GM12878 (cell line): ENCODE measurements around the gene RNASE12.
"Not testable (repeated sequence)": the region's sequence is repeated elsewhere in the genome, so short reads cannot be mapped to it uniquely, and the experiment has no call there.

Experiments used
- EP300 ChIP-seq, 2 experiments: fragments of 150-350 bp in 1 of 2; IDR thresholded peaks; 2 replicates each; pipeline ENCODE4 v1.6.1; 2011 to 2012; ENCODE audit warnings: low read depth in 2 of 2, low read length in 2 of 2, borderline replicate concordance in 1 of 2, improper control_type of control experiment in 1 of 2, inconsistent platforms in 1 of 2; ENCODE audit not compliant: control insufficient read depth in 1 of 2
- POLR2A ChIP-seq: IDR thresholded peaks from 2 replicates; pipeline ENCODE4 v1.6.1; 2011; ENCODE audit warnings: low read depth, mild to moderate bottlenecking, low read length
- TCF12 ChIP-seq: IDR thresholded peaks from 2 replicates; pipeline ENCODE4 v1.6.1; 2011; ENCODE audit warnings: low read depth, mild to moderate bottlenecking, low read length
- TF ChIP-seq, protein P1 (sequence below), 3 experiments: IDR thresholded peaks in 2 of 3; conservative IDR thresholded peaks in 1 of 3; 2 replicates each; pipeline ENCODE4 v1.5.1; 2011; ENCODE audit warnings: low read depth in 3 of 3, low read length in 3 of 3, mild to moderate bottlenecking in 3 of 3, control low read depth in 2 of 3, moderate library complexity in 2 of 3, inconsistent platforms in 1 of 3, mixed read lengths in 1 of 3; ENCODE audit not compliant: control insufficient read depth in 2 of 3, insufficient read depth in 1 of 3; ENCODE audit errors: extremely low read depth in 1 of 3

DNA sequence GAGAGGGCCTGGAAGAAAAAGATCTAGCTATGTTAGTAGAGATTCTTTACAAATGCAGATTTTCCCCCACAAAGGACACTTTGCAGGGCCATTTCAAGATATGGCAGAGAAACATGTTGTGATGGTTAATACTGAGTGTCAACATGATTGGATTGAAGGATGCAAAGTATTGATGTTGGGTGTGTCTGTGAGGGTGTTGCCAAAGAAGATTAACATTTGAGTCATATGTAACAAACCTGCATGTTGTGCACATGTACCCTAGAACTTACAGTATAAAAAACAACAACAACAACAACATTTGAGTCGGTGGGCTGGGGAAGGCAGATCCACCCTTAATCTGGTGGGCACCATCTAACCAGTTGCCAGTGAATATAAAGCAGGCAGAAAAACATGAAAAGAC, 24.0 kb downstream of the RNASE12 start:
- not testable (repeated sequence) for TF ChIP-seq POLR2A; TCF12; EP300 (IDR thresholded peaks at IDR 0.05; ENCODE audit: borderline replicate concordance in 1 of 2, control insufficient read depth in 1 of 2, low read depth in 2 of 2, low read length in 2 of 2)
- TF ChIP-seq, protein P1, sequence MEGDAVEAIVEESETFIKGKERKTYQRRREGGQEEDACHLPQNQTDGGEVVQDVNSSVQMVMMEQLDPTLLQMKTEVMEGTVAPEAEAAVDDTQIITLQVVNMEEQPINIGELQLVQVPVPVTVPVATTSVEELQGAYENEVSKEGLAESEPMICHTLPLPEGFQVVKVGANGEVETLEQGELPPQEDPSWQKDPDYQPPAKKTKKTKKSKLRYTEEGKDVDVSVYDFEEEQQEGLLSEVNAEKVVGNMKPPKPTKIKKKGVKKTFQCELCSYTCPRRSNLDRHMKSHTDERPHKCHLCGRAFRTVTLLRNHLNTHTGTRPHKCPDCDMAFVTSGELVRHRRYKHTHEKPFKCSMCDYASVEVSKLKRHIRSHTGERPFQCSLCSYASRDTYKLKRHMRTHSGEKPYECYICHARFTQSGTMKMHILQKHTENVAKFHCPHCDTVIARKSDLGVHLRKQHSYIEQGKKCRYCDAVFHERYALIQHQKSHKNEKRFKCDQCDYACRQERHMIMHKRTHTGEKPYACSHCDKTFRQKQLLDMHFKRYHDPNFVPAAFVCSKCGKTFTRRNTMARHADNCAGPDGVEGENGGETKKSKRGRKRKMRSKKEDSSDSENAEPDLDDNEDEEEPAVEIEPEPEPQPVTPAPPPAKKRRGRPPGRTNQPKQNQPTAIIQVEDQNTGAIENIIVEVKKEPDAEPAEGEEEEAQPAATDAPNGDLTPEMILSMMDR (IDR thresholded peaks at IDR 0.05 in 2 of 3, conservative IDR thresholded peaks at IDR 0.05 in 1 of 3; ENCODE audit: control insufficient read depth in 2 of 3, extremely low read depth in 1 of 3, insufficient read depth in 1 of 3, low read depth in 3 of 3, low read length in 3 of 3), result not testable (repeated sequence)
